HG03095 (cell line): ENCODE measurements around the gene SLC22A23.
A peak's percentile ranks its signal among the peaks of the same experiment; 100 is the strongest.

Experiments
- ATAC-seq: cut with Tn5 transposase; IDR thresholded peaks from one replicate; pipeline ENCODE4 v1.9.1; 2021; ENCODE audit warnings: moderate library complexity; ENCODE audit not compliant: unreplicated experiment

Gene SLC22A23

DNA sequence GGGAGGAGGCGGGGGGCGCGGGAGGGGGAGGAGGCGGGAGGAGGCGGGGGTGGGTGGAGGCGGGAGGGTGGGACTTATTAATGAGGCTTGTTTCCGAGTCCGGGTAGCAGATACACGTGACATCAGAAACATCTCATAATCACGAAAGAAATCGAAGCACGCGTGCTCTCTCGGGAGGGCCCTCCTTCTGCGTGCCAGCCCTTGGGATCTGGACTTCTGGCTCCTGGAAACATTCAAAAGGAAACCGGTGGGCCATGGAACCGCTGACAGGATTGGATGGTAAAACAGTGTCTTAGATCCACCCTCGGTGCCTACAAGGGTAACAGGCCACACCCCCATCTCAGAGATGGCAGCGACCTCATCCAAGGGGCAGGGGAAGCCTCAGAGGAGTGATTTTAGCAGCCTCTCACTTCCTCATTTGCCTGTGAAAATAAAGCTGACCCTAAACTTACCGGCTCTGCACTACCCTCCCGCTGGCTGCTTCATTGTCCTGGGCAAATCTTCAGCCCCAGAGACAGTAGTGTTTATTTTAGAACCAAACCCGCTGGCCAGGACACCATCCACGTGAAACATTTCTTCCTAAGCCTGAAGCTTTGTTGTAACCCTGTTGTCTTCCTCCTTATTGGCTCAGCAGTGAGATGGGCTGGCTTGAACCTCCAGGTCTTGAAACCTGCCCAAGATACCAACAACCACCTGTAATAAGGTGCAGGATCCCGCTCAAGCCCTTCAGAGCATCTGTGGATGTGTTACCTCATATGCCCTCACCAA is 100.6 kb downstream of the SLC22A23 start:
- peak; percentile 87 for ATAC-seq

DNA sequence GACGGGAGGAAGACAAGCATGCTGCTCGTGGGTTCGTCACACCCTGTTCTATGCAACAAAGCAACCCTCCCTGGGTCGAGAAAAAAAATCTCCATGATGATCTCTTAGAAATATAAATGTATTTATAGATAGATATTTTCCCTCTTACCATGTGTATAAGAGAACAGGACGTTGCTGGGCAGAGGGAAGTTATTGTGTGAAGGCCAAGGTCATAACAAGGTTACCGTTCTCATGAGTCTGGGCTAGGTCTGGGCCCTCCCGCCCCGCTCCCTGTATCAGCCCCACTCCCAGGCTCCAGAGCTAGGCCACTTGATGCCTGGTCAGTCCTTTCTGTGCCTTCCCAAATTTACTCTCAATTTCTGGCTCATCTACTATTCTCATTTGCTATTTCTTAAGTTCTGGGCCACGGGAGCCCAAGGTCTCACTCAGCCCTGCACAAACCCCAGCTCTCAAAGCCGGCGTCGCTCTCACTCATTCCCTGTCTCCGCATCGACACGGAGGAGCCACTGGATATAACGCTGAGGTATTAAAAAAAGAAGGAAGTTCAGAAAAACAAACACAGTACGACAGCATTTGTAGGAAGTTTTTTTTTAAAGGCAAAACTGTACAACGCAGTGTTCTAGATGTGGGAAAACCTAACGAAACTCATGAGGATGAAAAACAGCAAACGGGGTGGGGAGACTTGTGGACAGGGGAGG is 101.3 kb downstream of the SLC22A23 start:
- no peak for ATAC-seq

DNA sequence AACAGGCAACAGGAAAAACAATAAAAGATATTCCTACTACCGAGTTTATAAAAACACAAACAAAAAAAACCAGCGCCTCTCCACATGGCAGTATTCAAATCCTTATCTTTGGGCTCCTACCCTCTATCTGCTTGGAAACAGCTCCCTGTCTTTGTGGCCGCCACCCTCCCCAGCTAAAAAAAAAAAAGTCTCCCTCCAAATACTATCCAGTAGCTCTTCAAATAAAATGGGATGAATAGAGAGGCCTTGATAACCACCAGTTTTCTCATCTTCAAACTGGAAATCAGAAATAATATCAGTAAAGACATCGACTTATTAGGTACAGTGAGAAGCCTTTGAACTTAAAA is 101.9 kb downstream of the SLC22A23 start:
- no peak for ATAC-seq

DNA sequence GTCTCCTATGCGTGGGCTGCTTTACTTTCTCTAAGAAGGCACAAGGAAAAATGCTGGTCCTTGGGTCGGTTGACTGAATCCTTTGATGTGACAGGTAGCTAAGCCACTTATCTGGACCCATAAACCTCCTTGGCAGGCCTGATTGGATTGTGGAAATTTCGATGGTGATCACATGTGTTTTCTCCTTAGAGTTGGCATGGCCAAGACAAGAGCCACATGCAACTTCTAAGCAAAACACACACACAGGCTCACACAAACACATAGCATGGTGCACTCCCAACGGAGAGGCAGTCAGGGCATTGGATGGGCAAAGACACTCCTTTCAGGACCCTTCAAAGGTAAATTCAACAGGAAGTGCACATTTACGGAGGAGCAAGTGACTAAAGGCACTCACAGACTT is 102.9 kb downstream of the SLC22A23 start:
- ATAC-seq, result no peak

DNA sequence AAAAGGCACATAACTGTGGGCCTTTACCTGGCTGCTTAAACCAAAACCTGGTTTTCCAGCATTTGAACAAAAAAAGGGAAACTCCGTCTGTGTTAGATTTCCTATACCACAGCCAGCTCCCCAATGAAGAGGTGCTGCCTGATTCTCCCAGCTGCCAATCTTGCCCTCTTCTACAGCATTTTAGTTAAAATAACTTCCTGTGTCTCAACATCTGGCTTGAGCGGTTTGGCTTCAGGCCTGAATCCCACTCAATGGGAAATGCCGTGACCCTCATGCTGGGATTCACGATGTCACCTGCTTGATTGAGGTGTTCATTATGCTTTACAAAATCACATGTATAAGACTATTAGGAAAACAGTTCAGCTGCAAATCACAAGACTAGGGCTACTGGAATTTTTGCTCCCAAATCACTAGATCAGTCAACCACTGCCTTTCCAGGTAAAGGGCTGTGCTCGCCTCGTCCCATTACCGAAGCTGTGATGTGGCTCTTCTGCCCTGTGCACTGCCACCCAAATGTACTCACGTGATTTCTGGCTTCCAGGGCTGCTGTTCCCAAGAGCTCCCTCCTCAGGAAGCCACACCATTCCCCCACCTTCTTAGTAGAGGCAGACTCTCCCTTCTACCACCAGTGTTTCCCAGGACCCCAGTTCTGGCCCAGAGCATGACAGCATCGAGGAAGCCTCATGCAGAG is 103.5 kb downstream of the SLC22A23 start:
- ATAC-seq, result no peak

DNA sequence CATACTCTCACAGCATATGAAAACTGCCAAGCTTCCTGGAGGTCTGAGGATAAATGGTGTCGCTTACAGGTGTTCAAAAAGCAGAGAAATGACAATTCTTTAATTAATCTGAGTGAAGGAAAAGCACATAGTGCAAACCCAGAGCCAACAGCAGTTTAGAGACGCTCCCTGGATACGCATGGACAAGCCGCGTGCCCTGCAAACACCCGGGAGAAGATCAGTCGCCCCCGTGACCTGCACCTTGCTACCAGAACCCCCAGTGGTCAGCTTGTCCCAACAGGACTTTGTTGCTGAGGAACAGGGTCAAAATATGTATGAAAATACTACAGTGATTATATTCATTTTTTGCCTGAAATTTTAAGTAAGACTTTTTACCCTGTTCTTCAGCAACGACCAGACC is 104.2 kb downstream of the SLC22A23 start:
- ATAC-seq, result no peak

DNA sequence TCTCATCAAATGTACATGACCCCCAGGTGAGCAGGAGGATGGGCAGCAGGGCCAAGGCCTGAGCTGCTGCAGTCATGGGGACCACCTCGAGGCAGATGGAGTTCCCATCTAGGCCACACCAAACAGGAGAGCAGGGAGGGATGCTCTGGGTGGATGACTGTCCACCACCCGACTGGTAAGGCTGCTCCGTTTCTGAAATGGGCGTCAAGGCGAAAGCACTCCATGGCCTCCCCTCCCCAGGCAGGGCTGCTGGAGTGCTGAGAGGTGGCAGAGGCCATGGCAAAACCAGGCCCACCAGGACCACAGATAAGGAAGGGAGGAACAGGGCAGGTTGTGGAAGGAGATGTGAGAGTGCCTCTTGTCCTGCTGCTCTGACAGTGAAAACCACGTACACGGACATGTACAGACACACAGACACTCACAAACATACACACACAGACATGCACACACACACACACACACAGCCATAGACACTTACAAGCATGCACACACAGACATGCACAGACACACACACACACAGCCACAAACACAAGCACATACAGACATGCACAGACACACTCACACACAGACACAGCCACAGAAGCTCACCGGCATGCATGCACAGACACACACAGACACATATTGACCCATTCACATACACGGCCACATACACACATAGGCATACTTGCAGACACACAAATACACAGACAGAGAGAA is 104.9 kb downstream of the SLC22A23 start:
- no peak for ATAC-seq

DNA sequence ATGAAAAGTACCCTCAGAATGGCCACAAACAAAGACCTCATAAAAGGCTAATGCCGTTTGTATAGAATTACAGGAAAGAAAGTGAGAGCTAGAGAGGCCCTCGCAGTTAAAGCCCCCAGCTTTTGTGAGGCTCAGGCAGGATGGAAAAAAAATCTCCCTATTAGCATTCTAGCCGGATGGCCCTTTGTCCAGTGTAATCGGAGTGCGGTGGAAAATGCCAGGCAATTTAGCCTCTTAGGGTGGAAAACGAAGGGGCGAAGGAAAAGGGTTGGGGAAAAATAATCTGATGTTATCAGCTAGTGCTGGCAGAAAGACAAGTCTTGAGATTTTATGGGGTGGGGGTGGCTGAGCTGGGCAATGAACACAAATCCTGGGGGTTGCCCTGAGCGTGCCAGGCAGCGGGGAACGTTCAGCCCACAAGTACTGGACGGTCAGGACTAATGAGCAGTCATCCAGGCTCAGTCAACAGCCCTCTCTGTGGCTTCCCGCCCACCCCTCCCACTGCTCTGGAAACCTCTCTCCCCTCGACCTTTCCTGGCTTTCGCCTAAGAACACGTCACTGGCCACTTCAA is 105.7 kb downstream of the SLC22A23 start:
- ATAC-seq, result no peak

DNA sequence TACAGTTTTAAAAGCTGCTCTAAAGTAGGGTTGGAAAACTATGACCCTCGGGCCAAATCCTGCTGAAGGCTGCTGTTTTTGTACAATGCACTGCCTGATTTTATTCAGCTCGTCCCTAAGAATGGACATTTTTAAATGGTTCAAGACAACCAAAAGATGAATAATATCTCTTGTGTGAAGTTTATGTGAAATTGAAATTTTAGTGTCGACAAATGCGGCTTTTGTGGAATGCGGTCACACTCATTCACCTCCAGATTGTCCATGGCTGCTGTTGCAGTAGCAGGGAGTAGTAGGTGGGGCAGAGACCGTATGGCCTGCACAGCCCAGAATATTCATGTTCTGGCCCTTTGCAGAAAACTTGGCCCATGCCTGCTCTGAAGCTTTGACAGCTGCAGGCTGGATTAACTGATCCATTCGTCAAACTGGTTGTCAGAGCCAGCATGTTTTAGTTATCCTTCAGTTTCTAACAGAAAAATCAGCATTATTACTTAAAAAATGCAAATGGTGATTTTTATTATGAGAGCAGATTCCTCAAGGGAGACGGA is 106.5 kb downstream of the SLC22A23 start:
- no peak for ATAC-seq

DNA sequence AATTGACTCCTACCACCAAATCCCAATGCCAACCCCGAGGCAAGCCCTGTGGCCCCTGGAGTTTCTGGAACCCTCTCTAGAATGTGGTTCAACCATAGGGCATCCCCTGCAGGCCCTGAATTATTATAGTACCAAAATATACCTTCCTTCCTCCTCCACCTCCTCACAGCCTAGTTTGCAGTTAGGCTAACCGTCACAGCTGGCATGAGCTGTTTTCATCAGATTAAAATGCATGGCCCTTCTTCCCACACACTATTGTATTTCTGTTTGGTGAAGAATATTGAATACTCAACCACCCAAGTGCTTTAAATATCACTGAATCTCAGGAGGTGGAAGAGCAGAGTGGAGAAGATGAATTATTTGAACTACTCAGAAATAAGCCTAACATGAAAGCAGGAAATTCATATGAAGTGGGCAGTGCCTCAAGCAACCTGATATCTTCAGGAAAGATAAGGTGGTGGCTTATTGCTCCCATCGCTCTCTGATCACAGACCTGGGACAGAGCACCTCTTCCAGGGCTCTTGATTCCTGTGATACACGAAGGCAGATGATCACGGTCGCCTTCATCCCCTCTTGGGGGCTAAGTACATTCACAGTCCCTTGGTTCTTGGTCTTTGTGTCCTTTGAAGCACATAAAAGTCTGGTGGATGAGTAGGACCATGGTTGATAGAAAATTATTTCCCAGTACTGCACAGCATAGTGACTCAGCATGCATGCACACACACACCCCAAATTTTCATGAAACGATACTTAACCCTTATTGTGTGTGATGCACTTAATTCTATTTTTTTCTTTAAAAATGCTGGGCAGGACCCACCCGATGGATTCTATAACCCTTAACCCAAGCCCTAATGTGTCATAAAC is 107.2 kb downstream of the SLC22A23 start:
- no peak for ATAC-seq

DNA sequence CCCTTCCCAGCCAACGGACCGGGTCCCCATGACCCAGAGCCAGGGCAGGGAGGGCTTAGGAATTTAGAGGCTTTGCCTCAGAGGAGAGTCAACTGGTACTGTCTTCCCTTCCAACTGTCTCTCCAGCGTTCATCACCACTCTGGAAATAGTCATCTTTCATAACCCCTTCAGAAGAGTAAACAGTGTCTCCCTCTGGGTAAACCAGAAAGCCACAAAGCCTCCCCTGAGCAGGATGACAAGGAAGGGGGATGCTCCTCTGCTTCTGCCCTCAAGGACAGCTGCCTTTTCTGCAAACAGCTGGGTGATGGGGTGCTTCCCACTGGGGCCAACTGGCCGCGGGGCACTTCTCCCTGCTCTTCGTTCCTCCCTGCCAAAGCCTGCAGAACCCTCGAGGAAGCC is 108.0 kb downstream of the SLC22A23 start:
- no peak for ATAC-seq

DNA sequence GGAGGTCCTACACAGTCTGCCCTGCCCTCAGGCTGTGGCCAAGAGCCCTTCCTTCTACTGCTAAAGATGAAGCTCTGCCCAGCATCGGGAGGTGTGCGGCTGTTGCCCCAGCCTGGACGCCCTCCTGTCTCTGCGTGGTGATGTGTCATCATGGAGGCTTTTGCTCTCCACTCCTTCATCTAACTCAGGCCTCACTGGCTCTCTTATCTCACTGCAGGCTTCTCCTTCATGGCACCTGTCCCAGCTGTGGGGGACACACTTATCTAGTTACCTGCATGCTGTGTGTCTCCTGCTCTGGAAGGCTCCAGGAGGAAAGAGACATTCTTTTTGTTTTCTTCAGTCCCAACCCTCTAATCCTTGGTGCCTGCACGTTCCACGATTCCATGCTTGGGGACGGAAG is 109.0 kb downstream of the SLC22A23 start:
- no peak for ATAC-seq

DNA sequence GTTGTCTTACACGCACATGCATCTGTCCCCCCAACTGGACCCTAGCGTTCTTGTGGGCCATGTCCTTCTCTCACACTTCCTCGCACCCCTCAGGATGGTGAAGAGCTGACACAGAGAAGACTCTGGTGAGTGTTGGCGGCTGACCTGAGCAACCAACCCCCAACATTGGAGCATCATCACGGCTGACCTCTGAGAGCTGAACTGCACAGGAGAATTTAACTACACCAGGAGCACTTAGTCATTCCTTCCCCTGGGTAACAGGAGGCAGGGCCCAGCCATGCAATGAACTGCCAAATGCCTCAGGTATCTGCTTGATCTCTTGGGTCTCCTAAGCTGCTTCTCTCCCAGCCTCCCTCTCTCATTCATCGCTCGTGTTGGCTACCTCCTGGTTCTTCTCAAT is 109.6 kb downstream of the SLC22A23 start:
- no peak for ATAC-seq

DNA sequence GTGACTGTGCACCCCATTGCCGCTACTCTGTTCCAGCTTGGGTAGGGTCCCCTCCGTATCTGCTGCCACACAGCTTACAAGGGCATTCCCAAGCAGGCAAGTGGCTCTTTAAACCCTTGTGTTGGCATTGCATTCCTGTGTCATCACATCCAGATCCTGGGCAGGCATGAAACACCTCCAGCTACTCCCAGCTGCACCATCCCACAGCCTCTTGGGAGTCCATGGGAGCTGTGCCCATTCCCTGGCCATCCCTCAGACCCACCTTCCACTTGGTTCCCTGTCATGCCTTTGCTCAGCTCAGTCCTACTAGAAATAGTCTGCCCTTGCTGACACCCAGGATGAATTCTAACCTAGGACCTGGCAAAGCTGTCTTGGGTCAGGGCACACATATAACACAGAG is 110.4 kb downstream of the SLC22A23 start:
- ATAC-seq, result no peak

DNA sequence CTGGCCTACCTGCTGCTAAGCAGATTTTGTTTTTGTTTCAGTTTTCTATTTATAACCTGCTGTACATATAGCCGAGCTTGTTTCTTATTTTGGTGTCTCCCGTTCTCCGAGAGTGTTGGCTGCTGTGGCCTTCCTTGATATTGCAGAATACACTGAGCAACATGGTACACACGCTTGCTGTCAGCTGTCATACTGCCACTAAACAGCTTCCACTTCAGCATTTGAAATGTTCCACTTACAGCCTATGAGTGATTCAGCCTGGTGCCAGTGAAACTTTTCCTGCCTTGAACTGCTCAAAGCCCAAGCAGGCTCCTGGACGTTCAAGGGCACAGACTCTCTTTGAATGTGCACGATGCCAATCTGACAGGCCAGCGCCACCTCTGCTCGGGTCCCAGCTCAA is 111.0 kb downstream of the SLC22A23 start:
- ATAC-seq, result no peak

DNA sequence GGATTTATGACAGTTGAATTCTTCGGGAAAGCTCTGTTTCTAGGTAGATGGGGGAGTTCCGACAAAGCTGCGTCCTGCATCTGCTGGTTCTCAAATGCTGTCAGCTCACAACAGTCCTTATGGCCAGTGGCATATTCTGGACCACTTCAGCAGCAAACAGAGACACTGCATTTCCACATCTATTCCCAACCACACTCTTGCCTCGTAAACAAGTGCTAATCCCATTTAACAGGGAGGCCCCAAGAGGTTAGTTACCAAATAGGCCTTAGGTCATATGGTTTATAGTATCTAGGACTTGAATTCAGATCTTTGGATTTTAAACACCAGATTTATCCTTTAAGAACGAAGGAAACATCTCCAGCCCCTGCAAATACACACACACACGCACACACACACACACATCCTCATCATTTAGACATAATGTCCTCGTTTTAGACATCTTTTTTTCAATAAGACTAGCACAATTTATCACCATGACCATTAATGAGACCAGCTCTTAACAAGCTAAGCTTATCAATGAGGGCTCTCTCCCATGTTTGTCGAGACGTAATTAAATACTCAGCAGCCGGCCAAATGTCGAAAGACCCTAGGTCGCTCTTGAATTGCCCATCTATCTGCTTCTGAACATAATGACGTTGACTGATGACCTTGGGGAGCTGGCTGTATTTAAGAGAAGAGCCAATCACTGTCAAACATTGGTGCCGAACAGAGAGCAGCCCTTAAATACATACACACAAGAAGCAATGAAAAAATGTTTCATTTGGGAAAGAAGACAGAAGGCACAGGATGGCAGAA is 113.6 kb downstream of the SLC22A23 start:
- no peak for ATAC-seq

DNA sequence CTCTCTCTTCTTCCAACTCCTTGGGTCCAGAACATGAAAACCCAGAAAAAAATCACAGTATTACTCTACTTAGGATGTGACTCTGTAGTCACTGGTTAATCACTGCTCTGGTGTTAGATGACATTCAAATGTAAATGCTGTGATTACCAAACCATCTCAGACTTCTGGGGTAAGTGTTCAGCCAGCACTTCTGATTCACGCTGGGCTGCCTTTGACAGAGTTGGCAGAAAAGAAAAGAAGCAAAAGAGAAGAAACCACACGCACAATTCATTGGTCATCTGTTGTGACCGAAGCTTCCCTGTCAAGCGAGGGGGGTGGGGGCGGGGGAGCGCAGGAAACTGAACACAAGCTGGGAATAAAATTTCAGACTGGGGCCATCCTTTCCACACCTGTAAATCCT is 115.4 kb downstream of the SLC22A23 start:
- ATAC-seq, result no peak

DNA sequence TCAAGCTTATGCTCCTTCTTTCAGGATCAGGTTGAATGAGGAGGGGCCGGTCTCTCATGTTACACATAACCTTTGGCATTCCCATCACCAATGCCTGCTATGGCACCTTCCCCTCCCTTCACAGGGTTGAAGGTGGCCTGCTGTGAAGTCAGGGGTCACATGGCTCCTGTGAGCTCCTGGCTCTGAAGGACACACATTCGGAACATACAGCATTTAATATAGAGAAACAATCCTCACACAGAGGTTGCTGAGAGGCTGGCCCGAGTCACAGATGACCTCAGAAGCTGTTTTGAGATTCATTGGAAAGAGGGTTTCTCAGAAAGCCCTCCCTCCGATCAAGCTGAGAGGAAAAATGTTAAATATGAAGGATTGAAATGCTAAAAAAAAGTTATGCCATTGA is 116.0 kb downstream of the SLC22A23 start:
- ATAC-seq, result no peak

DNA sequence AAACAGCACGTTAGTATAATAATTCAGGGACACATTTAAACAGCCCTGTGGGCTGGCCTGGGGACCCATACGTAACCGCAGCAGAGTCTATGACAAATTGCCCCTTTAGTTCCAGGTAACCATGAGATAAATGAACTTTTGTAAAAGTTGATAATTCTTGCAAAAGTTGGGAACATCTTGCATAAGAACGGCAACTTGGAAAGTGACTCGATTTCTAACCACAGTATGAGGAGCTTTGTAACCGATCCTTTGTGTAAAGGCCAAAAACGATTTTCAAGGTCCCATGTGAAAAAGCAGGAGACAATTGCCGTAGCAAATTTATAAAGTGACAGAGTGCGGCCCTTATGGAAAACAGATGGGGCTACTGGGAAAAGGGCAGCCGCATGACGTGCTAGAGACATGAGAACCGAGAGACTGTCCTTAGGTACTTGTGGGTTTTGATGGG is 116.5 kb downstream of the SLC22A23 start:
- no peak for ATAC-seq
